Gastrocnemius medialis (tissue), 4 donors: ENCODE results near the gene RELCH. TPM values are rescaled to one million over a fixed set of nuclear protein-coding genes. Genes with fewer than 3 reads are reported as not detected.

Source experiments
- ATAC-seq, 2 donors: fragments of 150-250 bp; one replicate each; pipeline ENCODE4 v1.9.1; 2016
- DNase-seq, 2 donors: peaks; one replicate each; pipeline ENCODE4 v3.0.0-alpha.2; 2019
- H3K27ac ChIP-seq, 4 donors: fragments of 200-600 bp; sonication (generic); 1 replicate in 1 of 4; 2 replicates in 3 of 4; pipeline ENCODE4 v1.5.1; 2016 to 2018; ENCODE audit warnings: mild to moderate bottlenecking in 2 of 4, moderate library complexity in 1 of 4
- H3K27me3 ChIP-seq, 3 donors: fragments of 200-600 bp; sonication (generic) in 2 of 3; 1 replicate in 1 of 3; 2 replicates in 2 of 3; pipeline versions ENCODE4 v1.5.1 to v1.6.0; 2016 to 2019; ENCODE audit warnings: mild to moderate bottlenecking in 1 of 3, moderate library complexity in 1 of 3
- H3K36me3 ChIP-seq, 2 donors: fragments of 200-600 bp; sonication (generic) in 1 of 2; one replicate each; pipeline ENCODE4 v1.5.1; 2017 to 2018
- H3K4me1 ChIP-seq, 2 donors: fragments of 200-600 bp; sonication (generic) in 1 of 2; one replicate each; pipeline ENCODE4 v1.5.1; 2016 to 2017; ENCODE audit warnings: mild to moderate bottlenecking in 2 of 2
- H3K4me3 ChIP-seq, 4 donors: fragments of 200-600 bp; sonication (generic) in 3 of 4; 1 replicate in 1 of 4; 2 replicates in 3 of 4; pipeline ENCODE4 v1.5.1; 2016 to 2019; ENCODE audit warnings: mild to moderate bottlenecking in 2 of 4
- H3K9me3 ChIP-seq, 3 donors: fragments of 200-600 bp; sonication (generic) in 2 of 3; 1 replicate in 1 of 3; 2 replicates in 2 of 3; pipeline ENCODE4 v1.5.1; 2016 to 2019
- POLR2A ChIP-seq, 2 donors: fragments of 450-650 bp; IDR thresholded peaks; one replicate each; pipeline ENCODE4 v1.6.1; 2017; ENCODE audit warnings: antibody characterized with exemption in 2 of 2, mild to moderate bottlenecking in 2 of 2, moderate library complexity in 2 of 2
- in situ Hi-C, 4 donors: fragments of 200-750 bp; cut with MboI; loops; one replicate each; pipeline versions ENCODE4 v1.15.0 to v1.8.0; 2017; ENCODE audit warnings: low sequenced_read_pairs in 4 of 4
- intact Hi-C: fragments of 100-400 bp; cut with DNase I; formaldehyde crosslinking; loops from one replicate; pipeline ENCODE4 v1.15.1; 2023; ENCODE audit warnings: low total_unique reads
- total RNA-seq, 4 donors: library from RNA; depleted of rRNA; stranded (reverse); fragments of >200 nt; gene quantifications; one replicate each; pipeline versions ENCODE4 v1.1.0 to v1.2.3, GENCODE V29; 2016
- TF ChIP-seq, protein P1 (sequence below), 5 experiments: fragments of 450-650 bp in 3 of 5; fragments of 200-600 bp in 2 of 5; sonication (generic) in 2 of 5; IDR thresholded peaks in 4 of 5; conservative IDR thresholded peaks in 1 of 5; 1 replicate in 4 of 5; 2 replicates in 1 of 5; pipeline ENCODE4 v1.5.1; 2016 to 2019; ENCODE audit warnings: antibody characterized with exemption in 5 of 5, mild to moderate bottlenecking in 3 of 5, moderate library complexity in 3 of 5

Gene RELCH
- total RNA-seq, 4 donors from 2014 or later = 8.4 to 16.8 (median 12.6) TPM

DNA sequence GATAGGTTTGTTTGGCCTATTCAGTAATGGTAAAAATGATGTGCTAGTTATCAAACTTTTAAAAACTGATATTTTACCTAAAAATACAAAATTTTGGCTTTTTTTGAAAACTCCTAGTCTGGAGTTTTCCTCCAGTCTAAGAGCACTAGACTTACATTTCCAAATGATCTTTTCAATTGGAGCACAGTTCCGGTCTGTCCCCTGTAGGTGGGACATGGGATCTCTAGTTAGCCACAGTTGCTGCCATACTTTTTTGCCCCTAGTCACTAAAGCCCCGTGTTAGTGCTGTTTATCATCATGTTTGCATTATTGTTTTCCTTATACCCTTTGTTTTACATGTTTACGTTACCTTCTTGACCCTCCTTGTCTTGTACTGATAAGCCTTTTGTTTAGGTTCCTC lies 52.4 kb downstream of the RELCH start:
- peaks cover 0 to 16% of the 10 kb centered on the region in 2 donors for H3K36me3 ChIP-seq
- intact Hi-C loops (no loop called here), in situ Hi-C loops (no loop called here)
- no peaks in the 10 kb centered on the region for H3K9me3 ChIP-seq
- no peaks in the 10 kb centered on the region for H3K4me1 ChIP-seq
- no peak overlapping the region for H3K27ac ChIP-seq
- H3K4me3 ChIP-seq = no peak overlapping the region
- TF ChIP-seq POLR2A (IDR thresholded peaks at IDR 0.05) = no peak
- TF ChIP-seq, protein P1, sequence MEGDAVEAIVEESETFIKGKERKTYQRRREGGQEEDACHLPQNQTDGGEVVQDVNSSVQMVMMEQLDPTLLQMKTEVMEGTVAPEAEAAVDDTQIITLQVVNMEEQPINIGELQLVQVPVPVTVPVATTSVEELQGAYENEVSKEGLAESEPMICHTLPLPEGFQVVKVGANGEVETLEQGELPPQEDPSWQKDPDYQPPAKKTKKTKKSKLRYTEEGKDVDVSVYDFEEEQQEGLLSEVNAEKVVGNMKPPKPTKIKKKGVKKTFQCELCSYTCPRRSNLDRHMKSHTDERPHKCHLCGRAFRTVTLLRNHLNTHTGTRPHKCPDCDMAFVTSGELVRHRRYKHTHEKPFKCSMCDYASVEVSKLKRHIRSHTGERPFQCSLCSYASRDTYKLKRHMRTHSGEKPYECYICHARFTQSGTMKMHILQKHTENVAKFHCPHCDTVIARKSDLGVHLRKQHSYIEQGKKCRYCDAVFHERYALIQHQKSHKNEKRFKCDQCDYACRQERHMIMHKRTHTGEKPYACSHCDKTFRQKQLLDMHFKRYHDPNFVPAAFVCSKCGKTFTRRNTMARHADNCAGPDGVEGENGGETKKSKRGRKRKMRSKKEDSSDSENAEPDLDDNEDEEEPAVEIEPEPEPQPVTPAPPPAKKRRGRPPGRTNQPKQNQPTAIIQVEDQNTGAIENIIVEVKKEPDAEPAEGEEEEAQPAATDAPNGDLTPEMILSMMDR (IDR thresholded peaks at IDR 0.05 in 4 of 5, conservative IDR thresholded peaks at IDR 0.05 in 1 of 5) = no peak
- H3K27me3 ChIP-seq = no peaks in the 10 kb centered on the region
- ATAC-seq (no peak), DNase-seq (no peak)

DNA sequence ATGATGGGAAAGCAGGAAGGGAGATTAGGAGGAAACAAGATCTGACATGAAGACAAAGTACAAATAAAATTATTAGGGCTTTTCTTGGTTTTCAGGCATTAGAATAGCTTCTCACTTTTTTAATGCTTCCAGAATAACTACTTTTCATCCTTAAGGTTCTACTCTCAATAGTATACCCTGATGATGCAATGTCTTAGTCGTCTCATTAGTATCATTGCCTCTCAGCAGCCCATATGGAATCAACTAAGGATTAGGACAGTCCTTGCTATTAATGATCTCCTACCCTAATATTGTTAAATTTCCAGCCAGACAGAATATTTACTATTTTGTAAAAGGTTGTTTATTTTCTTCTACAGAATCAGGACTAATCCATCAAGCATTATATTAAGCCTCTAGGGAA lies 55.9 kb downstream of the RELCH start:
- intact Hi-C loops = no loop called here
- TF ChIP-seq POLR2A (IDR thresholded peaks at IDR 0.05) = no peak
- TF ChIP-seq, protein P1 (IDR thresholded peaks at IDR 0.05 in 4 of 5, conservative IDR thresholded peaks at IDR 0.05 in 1 of 5) = no peak
- DNase-seq (no peak), ATAC-seq (no peak)
- in situ Hi-C loops = loop anchor here in 1 of 4 donors (5.0 kb wide), 1 partner anchor 61 kb away; no protein-coding TSS in a partner anchor
- H3K4me1 ChIP-seq = no peaks in the 10 kb centered on the region
- no peak overlapping the region for H3K27ac ChIP-seq
- H3K9me3 ChIP-seq = no peaks in the 10 kb centered on the region
- H3K36me3 ChIP-seq = no peaks in the 10 kb centered on the region
- H3K27me3 ChIP-seq = no peaks in the 10 kb centered on the region
- no peak overlapping the region for H3K4me3 ChIP-seq

DNA sequence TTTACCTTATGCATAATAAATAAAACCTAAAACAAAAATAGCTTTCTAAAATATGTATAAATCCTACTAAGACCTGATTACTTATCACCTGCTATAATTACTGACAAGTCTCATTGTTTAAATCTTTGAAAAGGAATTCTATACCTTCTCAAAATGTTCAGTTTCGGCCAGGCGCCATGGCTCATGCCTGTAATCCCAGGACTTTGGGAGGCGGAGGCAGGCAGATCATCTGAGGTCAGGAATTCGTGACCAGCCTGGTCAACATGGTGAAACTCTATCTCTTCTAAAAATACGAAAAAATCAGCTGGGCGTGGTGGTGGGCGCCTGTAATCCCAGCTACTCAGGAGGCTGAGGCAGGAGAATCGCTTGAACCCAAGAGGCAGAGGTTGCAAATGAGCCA lies 58.1 kb downstream of the RELCH start:
- intact Hi-C loops = no loop called here

DNA sequence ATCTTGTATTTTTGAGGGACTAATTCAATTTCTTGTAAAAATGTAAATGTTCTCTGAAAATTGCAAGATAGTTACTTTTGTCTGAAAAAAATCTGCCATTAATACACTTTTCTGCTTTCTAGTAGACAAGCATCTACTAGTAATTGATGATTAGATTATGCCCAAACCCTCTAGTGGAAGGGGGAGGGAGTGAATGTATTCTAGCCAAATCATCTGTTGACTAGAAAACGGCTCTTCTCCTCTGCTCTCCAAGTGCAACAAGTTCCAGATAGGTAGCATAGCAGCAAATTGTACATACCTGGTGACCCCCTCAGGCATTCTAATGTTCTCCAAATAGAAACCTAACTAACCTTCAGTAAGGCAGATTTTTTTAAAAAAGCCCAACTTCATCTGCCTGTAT lies 58.6 kb downstream of the RELCH start:
- in situ Hi-C loops (loop anchor here in 1 of 4 donors (5.0 kb wide), 1 partner anchor 63 kb away; no protein-coding TSS in a partner anchor), intact Hi-C loops (no loop called here)
- H3K27me3 ChIP-seq = no peaks in the 10 kb centered on the region
- H3K4me1 ChIP-seq = no peaks in the 10 kb centered on the region
- no peak overlapping the region for H3K4me3 ChIP-seq
- no peaks in the 10 kb centered on the region for H3K36me3 ChIP-seq
- TF ChIP-seq POLR2A (IDR thresholded peaks at IDR 0.05) = no peak
- TF ChIP-seq, protein P1 (IDR thresholded peaks at IDR 0.05 in 4 of 5, conservative IDR thresholded peaks at IDR 0.05 in 1 of 5) = no peak
- no peak for DNase-seq
- no peaks in the 10 kb centered on the region for H3K9me3 ChIP-seq
- ATAC-seq = no peak
- H3K27ac ChIP-seq = no peak overlapping the region

More for the DNA sequence above, 58.1 kb downstream of the RELCH start:
- Histone ChIP-seq H3K27ac (no peak overlapping the region), H3K27me3 (no peaks in the 10 kb centered on the region), H3K4me1 (no peaks in the 10 kb centered on the region), H3K9me3 (no peaks in the 10 kb centered on the region), H3K4me3 (no peak overlapping the region), H3K36me3 (no peaks in the 10 kb centered on the region)
- ATAC-seq = no peak
- in situ Hi-C loops = loop anchor here in 1 of 4 donors (5.0 kb wide), 1 partner anchor 63 kb away; no protein-coding TSS in a partner anchor
- TF ChIP-seq, protein P1 (IDR thresholded peaks at IDR 0.05 in 4 of 5, conservative IDR thresholded peaks at IDR 0.05 in 1 of 5) = no peak
- TF ChIP-seq POLR2A (IDR thresholded peaks at IDR 0.05) = no peak
- DNase-seq = no peak

DNA sequence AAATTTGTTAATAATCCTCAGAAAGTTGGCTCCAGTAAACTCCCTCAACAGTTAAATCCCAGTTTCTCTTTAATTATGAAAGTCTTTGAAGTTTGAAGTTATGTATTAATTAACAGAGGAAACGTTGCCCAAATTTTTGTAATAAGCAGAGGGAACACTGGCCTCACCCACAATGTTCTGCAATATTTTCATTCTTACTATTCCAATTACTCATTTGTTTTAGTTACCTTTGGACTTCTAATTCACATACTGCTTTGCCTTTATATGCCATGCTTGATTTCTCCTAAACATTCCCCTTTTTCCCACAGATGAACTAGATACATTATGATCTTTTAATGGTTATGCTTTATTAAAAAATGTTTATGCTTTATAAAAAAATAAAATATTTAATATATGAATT lies 61.3 kb downstream of the RELCH start:
- H3K36me3 ChIP-seq = no peaks in the 10 kb centered on the region
- no peaks in the 10 kb centered on the region for H3K4me1 ChIP-seq
- H3K9me3 ChIP-seq = no peaks in the 10 kb centered on the region
- DNase-seq (no peak), ATAC-seq (no peak)
- H3K4me3 ChIP-seq = no peak overlapping the region
- in situ Hi-C loops = loop anchor here in 1 of 4 donors (5.0 kb wide), 1 partner anchor 66 kb away; no protein-coding TSS in a partner anchor
- H3K27ac ChIP-seq = no peak overlapping the region
- no peaks in the 10 kb centered on the region for H3K27me3 ChIP-seq
- TF ChIP-seq, protein P1 (IDR thresholded peaks at IDR 0.05 in 4 of 5, conservative IDR thresholded peaks at IDR 0.05 in 1 of 5) = no peak
- TF ChIP-seq POLR2A (IDR thresholded peaks at IDR 0.05) = no peak
- intact Hi-C loops = no loop called here
